ENCODE measurements around the gene TCIRG1.

TCIRG1 gene

GRCh38 chr11:68065841-68066240, 27.0 kb downstream of the TCIRG1 start:
- TF ChIP-seq GATA2 (IDR thresholded peaks at IDR 0.05; ENCODE audit: low read depth, low read length) (no peak), GATA3 (IDR thresholded peaks at IDR 0.05; ENCODE audit: low read depth, low read length) (no peak)

- no peak for TF ChIP-seq GATA2 (IDR thresholded peaks at IDR 0.05; ENCODE audit: low read depth, low read length)
- no peak for TF ChIP-seq GATA3 (IDR thresholded peaks at IDR 0.05; ENCODE audit: low read depth, low read length)
Observed at GRCh38 chr11:68066742-68067141, 27.9 kb downstream of the TCIRG1 start.

GRCh38 chr11:68067991-68068390, 29.2 kb downstream of the TCIRG1 start:
- TF ChIP-seq GATA3 (IDR thresholded peaks at IDR 0.05; ENCODE audit: low read depth, low read length) (no peak), GATA2 (IDR thresholded peaks at IDR 0.05; ENCODE audit: low read depth, low read length) (no peak)

- TF ChIP-seq GATA2 (IDR thresholded peaks at IDR 0.05; ENCODE audit: low read depth, low read length) (no peak), GATA3 (IDR thresholded peaks at IDR 0.05; ENCODE audit: low read depth, low read length) (no peak)
Observed at GRCh38 chr11:68071281-68072048, 32.6 kb downstream of the TCIRG1 start.

GRCh38 chr11:68074584-68075352, 35.9 kb downstream of the TCIRG1 start:
- TF ChIP-seq GATA3 (IDR thresholded peaks at IDR 0.05; ENCODE audit: low read depth, low read length) (no peak), GATA2 (IDR thresholded peaks at IDR 0.05; ENCODE audit: low read depth, low read length) (no peak)

GRCh38 chr11:68076371-68077042, 37.7 kb downstream of the TCIRG1 start:
- TF ChIP-seq GATA2 (IDR thresholded peaks at IDR 0.05; ENCODE audit: low read depth, low read length): no peak
- no peak for TF ChIP-seq GATA3 (IDR thresholded peaks at IDR 0.05; ENCODE audit: low read depth, low read length)

DNA sequence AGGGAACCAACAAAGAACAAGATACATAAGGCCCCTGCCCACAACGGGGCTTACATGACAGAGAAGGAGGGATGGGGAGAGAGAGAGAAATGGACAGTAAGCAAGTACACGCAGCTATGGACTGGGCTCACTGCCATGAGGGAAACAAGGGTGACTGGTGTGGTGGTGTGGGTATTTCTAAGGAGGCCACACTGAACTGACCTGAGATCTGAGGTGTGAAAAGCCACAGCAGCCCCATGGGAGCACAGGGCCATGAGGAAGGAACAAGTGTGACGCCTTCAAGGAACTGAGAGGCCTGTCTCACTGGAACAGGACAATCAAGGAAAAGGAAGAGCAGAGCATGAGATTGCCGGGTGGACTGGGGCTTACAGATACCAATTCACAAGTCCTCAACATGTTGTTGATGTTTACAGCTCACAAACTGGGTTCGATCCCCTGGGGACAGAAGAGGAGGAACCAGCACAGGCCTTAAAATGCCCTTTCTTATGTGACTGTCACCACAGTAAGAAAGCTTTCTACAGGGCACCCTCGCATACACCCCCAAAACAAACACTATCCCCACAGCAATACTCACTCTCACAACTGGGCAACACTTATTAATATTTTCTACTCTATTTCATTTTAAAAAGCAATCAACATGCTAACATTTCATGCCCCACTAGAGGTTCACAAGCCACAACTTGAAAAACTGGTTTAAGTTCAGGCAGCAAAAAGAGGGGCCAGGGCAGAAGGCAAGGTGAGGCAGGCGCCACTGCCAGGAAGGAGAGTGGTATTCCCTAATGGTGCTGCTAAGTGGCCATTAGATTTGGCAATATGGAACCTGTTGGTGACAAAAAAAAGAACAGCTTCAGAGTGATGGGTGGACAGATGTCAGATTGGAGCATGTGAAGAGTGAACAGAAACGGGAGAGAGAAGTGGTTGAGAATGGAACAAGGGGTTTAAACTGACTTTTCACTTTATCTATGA, 39.1 kb downstream of the TCIRG1 start:
- TF ChIP-seq GATA3 (IDR thresholded peaks at IDR 0.05; ENCODE audit: low read depth, low read length): no peak
- no peak for TF ChIP-seq GATA2 (IDR thresholded peaks at IDR 0.05; ENCODE audit: low read depth, low read length)

DNA sequence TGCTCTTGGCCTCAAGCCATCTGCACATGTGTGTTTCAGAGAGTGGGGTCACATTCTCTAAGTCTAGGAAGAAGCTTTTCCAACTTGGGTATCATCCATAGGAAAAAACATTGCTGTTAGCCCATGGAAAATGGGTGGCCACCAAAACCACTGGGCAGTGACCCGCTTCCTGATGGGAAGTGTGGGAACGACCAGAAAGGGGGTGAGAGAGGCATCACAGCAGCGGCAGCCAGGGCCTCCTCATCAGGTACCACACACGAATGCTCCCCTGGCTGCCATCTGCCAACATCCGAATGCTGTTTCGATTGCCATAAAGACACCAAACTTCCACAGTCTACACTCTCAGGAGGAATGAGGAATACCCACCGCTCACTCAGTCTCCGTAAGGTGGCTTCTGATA, 42.0 kb downstream of the TCIRG1 start:
- no peak for TF ChIP-seq GATA3 (IDR thresholded peaks at IDR 0.05; ENCODE audit: low read depth, low read length)
- no peak for TF ChIP-seq GATA2 (IDR thresholded peaks at IDR 0.05; ENCODE audit: low read depth, low read length)

DNA sequence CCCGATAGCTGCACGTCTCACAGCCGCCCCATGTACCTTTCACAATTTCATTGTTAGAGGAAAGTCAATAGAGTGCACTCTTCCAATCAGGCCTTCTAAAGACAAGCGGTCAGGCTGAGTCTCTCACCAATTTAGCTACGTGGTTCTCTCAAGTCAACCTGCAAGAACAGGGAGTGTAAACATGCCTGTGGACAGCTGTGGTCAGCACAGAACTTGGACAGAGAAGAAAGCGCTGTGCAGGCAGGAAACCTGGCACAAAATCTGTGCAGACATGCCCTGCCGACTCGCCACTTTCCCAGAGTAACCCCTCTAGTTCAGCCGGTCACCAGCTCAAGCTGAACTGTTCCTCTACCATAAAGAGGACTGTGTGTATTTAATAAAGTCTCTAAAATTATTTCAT, 42.9 kb downstream of the TCIRG1 start:
- no peak for TF ChIP-seq GATA2 (IDR thresholded peaks at IDR 0.05; ENCODE audit: low read depth, low read length)
- TF ChIP-seq GATA3 (IDR thresholded peaks at IDR 0.05; ENCODE audit: low read depth, low read length): no peak

DNA sequence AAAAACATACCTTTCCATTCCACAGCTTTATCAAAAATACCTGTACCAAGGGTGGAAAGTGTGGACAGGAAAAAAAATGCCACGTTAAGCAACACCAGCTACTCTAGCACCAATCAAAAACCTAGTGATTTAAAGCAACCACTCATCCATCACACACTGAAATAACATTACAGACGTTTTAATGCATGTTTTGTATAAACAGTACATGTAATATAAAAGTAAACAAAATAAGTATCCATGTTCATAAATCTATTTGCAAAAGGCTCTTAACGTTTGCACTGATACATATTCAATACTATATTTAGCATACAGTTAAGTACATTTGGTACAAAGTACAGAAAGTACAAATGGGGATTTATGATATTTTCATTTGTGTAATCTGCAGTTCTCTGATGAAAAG, 43.7 kb downstream of the TCIRG1 start:
- TF ChIP-seq GATA2 (IDR thresholded peaks at IDR 0.05; ENCODE audit: low read depth, low read length) (no peak), GATA3 (IDR thresholded peaks at IDR 0.05; ENCODE audit: low read depth, low read length) (no peak)

- TF ChIP-seq GATA3 (IDR thresholded peaks at IDR 0.05; ENCODE audit: low read depth, low read length) (no peak), GATA2 (IDR thresholded peaks at IDR 0.05; ENCODE audit: low read depth, low read length) (no peak)
Observed at GRCh38 chr11:68083517-68083916, 44.7 kb downstream of the TCIRG1 start.

DNA sequence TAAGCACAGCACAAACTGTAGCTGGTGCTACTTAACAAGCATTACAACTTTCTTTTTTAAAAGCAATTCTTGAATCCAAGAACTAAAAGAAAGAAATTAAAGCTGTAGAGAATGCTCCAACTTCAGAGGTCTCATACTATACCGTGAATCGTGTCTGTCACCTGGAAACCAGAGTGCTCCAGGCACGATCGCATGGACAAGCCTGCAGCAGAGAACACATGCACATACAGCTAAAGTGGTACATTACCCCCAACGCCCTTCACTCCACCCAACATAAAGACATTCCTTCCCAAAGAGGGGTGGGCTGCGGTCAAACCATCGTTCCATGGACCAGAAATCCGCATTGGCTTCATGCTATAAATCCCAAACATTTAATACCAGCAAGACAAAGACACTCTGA, 50.9 kb downstream of the TCIRG1 start:
- TF ChIP-seq GATA3 (IDR thresholded peaks at IDR 0.05; ENCODE audit: low read depth, low read length) (no peak), GATA2 (IDR thresholded peaks at IDR 0.05; ENCODE audit: low read depth, low read length) (no peak)

GRCh38 chr11:68090287-68090686, 51.5 kb downstream of the TCIRG1 start:
- TF ChIP-seq GATA2 (IDR thresholded peaks at IDR 0.05; ENCODE audit: low read depth, low read length): no peak
- no peak for TF ChIP-seq GATA3 (IDR thresholded peaks at IDR 0.05; ENCODE audit: low read depth, low read length)

All from SH-SY5Y (cell line).